Ascending aorta (tissue), 2 donors: ENCODE results near the gene NTN5. TPM values are rescaled to one million over a fixed set of nuclear protein-coding genes. Genes with fewer than 3 reads are reported as not detected.
A peak's percentile ranks its signal among the peaks of the same experiment; 100 is the strongest.

Experiments
- DNase-seq, 2 donors: peaks; one replicate each; pipeline ENCODE4 v3.0.0-alpha.2; 2019; ENCODE audit warnings: low spot score in 2 of 2
- H3K27ac ChIP-seq, 2 donors: fragments of 200-600 bp; sonication (generic); one replicate each; pipeline ENCODE4 v1.5.1; 2016 to 2017; ENCODE audit warnings: mild to moderate bottlenecking in 1 of 2
- H3K27me3 ChIP-seq: fragments of 200-600 bp; sonication (generic); one replicate; pipeline ENCODE4 v1.5.1; 2017
- H3K36me3 ChIP-seq, 2 donors: fragments of 200-600 bp; sonication (generic); one replicate each; pipeline ENCODE4 v1.5.1; 2016
- H3K4me1 ChIP-seq, 2 donors: fragments of 200-600 bp; sonication (generic); one replicate each; pipeline ENCODE4 v1.5.1; 2016 to 2017; ENCODE audit warnings: mild to moderate bottlenecking in 1 of 2
- H3K4me3 ChIP-seq, 2 donors: fragments of 200-600 bp; sonication (generic); one replicate each; pipeline ENCODE4 v1.5.1; 2016 to 2017; ENCODE audit warnings: mild to moderate bottlenecking in 1 of 2
- H3K9me3 ChIP-seq, 2 donors: fragments of 200-600 bp; sonication (generic); one replicate each; pipeline ENCODE4 v1.5.1; 2016
- intact Hi-C: fragments of 100-400 bp; cut with DNase I; formaldehyde crosslinking; loops from one replicate; pipeline ENCODE4 v1.15.1; 2023
- total RNA-seq: library from RNA; depleted of rRNA; stranded (reverse); fragments of >200 nt; gene quantifications from one replicate; pipeline ENCODE4 v1.1.0, GENCODE V29; 2016
- TF ChIP-seq, protein P1 (sequence below), 3 experiments: fragments of 200-600 bp in 2 of 3; fragments of 450-650 bp in 1 of 3; sonication (generic) in 2 of 3; IDR thresholded peaks; one replicate each; pipeline ENCODE4 v1.5.1; 2016 to 2019; ENCODE audit warnings: antibody characterized with exemption in 3 of 3, mild to moderate bottlenecking in 1 of 3, moderate library complexity in 1 of 3

The NTN5 gene
- total RNA-seq, 1 donor from 2014 or later = not detected

DNA sequence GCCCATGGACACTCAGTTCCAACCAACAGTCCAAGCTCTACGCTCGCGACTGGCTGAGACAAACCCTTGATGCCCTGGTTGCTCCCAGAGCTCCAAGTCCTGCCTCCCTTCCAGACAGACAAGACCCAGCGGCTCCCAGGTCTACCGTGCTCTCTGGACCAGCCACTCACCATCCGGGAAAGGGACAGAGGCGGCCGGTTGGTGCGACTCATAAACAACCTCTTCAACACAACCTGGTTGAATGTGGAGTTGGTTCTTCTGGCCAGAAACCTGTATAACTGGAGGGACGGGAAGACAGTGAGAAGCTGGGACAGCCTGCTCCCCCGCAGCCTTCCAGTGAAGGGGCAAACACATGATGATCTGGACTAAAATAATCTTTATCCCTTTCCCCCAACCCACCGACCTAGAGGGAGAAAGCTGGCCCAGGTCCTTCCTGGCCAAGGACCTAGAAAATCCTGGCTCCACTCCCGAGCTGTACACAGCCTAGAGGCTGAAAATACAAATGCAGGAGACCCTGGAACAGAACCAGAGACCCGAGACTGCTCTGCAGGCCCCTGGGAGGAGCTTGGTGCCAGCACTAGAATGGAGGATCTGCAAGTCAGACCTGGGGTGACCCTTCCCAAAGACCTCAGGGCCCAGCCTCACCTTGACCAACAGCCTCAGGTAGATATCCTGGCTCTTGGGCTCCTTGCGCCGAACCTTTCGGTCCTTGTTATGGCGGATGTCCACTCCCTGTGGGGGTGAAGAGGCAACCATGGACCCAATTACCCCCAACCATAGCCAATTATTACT, 55.5 kb downstream of the NTN5 start:
- DNase-seq = no peak
- H3K4me3 ChIP-seq = peak overlapping the region; percentile 68 to 95
- TF ChIP-seq, protein P1, sequence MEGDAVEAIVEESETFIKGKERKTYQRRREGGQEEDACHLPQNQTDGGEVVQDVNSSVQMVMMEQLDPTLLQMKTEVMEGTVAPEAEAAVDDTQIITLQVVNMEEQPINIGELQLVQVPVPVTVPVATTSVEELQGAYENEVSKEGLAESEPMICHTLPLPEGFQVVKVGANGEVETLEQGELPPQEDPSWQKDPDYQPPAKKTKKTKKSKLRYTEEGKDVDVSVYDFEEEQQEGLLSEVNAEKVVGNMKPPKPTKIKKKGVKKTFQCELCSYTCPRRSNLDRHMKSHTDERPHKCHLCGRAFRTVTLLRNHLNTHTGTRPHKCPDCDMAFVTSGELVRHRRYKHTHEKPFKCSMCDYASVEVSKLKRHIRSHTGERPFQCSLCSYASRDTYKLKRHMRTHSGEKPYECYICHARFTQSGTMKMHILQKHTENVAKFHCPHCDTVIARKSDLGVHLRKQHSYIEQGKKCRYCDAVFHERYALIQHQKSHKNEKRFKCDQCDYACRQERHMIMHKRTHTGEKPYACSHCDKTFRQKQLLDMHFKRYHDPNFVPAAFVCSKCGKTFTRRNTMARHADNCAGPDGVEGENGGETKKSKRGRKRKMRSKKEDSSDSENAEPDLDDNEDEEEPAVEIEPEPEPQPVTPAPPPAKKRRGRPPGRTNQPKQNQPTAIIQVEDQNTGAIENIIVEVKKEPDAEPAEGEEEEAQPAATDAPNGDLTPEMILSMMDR (IDR thresholded peaks at IDR 0.05) = no peak
- peak overlapping the region in 1 of 2 donors; percentile 74 for H3K27ac ChIP-seq
- no peaks in the 10 kb centered on the region for H3K27me3 ChIP-seq
- intact Hi-C loops = no loop called here
- H3K4me1 ChIP-seq = peaks cover 10 to 19% of the 10 kb centered on the region in 2 donors
- no peaks in the 10 kb centered on the region for H3K9me3 ChIP-seq
- H3K36me3 ChIP-seq = peaks cover 18 to 29% of the 10 kb centered on the region in 2 donors

GRCh38 chr19:48616491-48617056, 56.2 kb downstream of the NTN5 start:
- Histone ChIP-seq H3K9me3 (no peaks in the 10 kb centered on the region), H3K27ac (no peak overlapping the region), H3K4me3 (no peak overlapping the region), H3K27me3 (no peaks in the 10 kb centered on the region), H3K4me1 (peaks cover 10 to 19% of the 10 kb centered on the region in 2 donors), H3K36me3 (peaks cover 18 to 29% of the 10 kb centered on the region in 2 donors)
- TF ChIP-seq, protein P1 (IDR thresholded peaks at IDR 0.05) = no peak
- no peak for DNase-seq
- intact Hi-C loops = no loop called here

GRCh38 chr19:48616041-48616436, 56.8 kb downstream of the NTN5 start:
- Histone ChIP-seq H3K9me3 (no peaks in the 10 kb centered on the region), H3K4me3 (no peak overlapping the region), H3K4me1 (peaks cover 10 to 19% of the 10 kb centered on the region in 2 donors), H3K36me3 (peaks cover 18 to 29% of the 10 kb centered on the region in 2 donors), H3K27ac (no peak overlapping the region), H3K27me3 (no peaks in the 10 kb centered on the region)
- DNase-seq = no peak
- TF ChIP-seq, protein P1 (IDR thresholded peaks at IDR 0.05) = no peak
- intact Hi-C loops = no loop called here

DNA sequence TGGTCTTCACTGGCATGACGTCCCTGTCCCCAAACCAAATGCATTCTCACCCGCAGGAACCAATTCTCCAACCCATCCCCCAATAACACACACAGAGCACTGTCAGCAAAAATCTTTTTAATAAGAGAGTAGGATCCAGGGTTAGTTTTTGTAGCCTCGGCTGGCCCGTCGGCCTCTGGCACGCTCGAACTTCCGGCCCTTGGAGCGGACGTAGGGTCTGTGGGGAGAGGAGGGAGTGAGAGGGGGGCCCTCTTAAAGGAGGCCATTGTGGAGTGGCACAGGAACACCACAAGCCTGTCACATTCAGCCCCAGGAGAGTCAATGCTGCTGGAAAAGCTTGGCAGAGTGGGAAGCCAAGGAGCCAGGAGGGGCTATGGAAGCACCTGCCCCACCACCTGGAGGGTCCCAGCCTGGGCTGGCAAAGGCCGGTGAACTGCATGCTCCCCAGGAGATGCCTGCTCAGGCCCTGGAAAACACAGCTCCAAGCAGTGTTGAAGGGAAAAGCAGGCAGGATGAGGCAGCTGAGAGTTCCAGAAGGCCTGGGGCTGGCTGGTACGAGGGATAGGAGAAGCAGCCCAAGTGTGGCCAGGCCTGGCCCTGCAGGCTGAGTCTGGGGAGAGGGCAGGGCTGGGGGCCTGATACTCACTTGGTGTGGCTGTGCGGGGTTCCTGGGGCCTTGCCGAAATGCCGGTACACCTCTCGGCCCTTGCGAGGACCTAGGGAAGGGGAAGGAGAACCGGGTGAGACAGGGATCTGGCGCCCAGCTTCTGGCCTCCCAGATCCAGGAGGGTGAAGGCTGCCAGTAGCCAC, 57.4 kb downstream of the NTN5 start:
- TF ChIP-seq, protein P1 (IDR thresholded peaks at IDR 0.05) = no peak
- H3K9me3 ChIP-seq = no peaks in the 10 kb centered on the region
- intact Hi-C loops = no loop called here
- no peak overlapping the region for H3K27ac ChIP-seq
- H3K4me3 ChIP-seq = no peak overlapping the region
- H3K4me1 ChIP-seq = peaks cover 10 to 19% of the 10 kb centered on the region in 2 donors
- H3K36me3 ChIP-seq = peaks cover 18 to 29% of the 10 kb centered on the region in 2 donors
- no peaks in the 10 kb centered on the region for H3K27me3 ChIP-seq
- no peak for DNase-seq

DNA sequence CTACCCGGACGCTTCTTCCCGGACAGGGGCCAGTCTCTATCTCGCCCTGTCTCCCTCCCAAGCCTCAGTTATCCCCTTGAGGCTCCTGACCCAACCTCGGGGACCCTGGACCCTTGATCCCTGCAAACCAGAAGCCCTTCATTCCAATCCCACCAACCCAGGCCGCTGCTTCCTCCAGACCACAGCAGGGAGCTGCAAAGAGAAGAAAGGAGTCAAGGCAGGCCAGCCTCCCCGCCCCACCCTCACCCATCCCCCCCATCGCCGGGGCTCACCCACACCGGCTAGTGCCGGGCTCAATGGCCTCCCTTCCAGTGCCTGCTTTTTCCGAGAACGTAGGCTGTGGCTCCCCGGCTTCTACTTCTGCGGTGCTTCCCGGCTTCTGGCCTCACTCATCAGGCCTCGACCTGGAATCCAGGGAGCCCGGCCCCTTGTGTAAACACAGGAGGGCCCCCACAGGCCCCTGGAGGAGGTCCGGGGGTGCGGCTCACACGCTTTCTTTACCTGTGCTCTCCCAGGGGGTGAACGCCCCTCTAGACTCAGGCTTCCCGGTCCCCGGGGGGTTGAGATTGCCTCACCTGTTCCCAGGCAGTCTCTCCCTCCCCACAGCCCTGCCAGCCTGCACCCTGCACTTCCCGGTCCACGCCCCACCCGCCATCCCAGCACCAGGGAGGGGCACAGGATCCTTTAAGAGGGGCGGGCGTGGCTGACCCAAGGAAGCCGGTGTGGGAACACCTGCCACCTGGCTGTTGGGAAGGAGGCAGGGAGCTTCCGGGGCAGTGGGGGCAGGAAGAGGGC, 58.2 kb downstream of the NTN5 start, which contains the start of gene FAM83E:
Gene FAM83E (minus strand): TSS at position 641 of the 795 bp plus-strand sequence. CDS start 1,704 bp downstream, outside the sequence.
- no peak for DNase-seq
- intact Hi-C loops = no loop called here
- TF ChIP-seq, protein P1 (IDR thresholded peaks at IDR 0.05) = no peak
- H3K27me3 ChIP-seq = no peaks in the 10 kb centered on the region
- no peaks in the 10 kb centered on the region for H3K9me3 ChIP-seq
- peaks cover 10 to 14% of the 10 kb centered on the region in 2 donors for H3K4me1 ChIP-seq
- no peak within 1 kb of the TSS for H3K4me3 ChIP-seq
- peaks cover 18 to 29% of the 10 kb centered on the region in 2 donors for H3K36me3 ChIP-seq
- H3K27ac ChIP-seq = no peak within 1 kb of the TSS
